ENCODE data around the gene KRTAP12-2.
"Not testable (repeated sequence)": the region's sequence is repeated elsewhere in the genome, so short reads cannot be mapped to it uniquely, and the experiment has no call there.

Gene KRTAP12-2

GRCh38 chr21:44656868-44657267 is 9.9 kb downstream of the KRTAP12-2 start:
- peaks cover 10% of the 10 kb centered on the region for H3K9me3 Mint-ChIP-seq
- peaks cover 6% of the 10 kb centered on the region for H3K27me3 Mint-ChIP-seq
- H3K4me3 Mint-ChIP-seq = no peak overlapping the region
- peaks cover 1% of the 10 kb centered on the region for H3K36me3 Mint-ChIP-seq
- H3K27ac Mint-ChIP-seq = no peak overlapping the region
- ATAC-seq (ENCODE audit: low read depth) (no peak), DNase-seq (ENCODE audit: low spot score in 2 of 2) (no peak)
- H3K4me1 Mint-ChIP-seq = peaks cover 7% of the 10 kb centered on the region

- Mint-ChIP-seq H3K27ac (no peak within 1 kb of the TSS), H3K4me1 (peaks cover 7% of the 10 kb centered on the region), H3K9me3 (peaks cover 8% of the 10 kb centered on the region), H3K27me3 (peaks cover 6% of the 10 kb centered on the region), H3K36me3 (peaks cover 1% of the 10 kb centered on the region), H3K4me3 (no peak within 1 kb of the TSS)
- ATAC-seq (ENCODE audit: low read depth) (no peak), DNase-seq (ENCODE audit: low spot score in 2 of 2) (no peak)
Observed at GRCh38 chr21:44654576-44655175, 12.1 kb downstream of the KRTAP12-2 start, which contains the start of gene KRTAP12-4. Gene KRTAP12-4 (minus strand): TSS chr21:44654659. CDS start chr21:44654614, 45 bp downstream.

- DNase-seq (ENCODE audit: low spot score in 2 of 2) = no peak
- Mint-ChIP-seq H3K9me3 (peaks cover 8% of the 10 kb centered on the region), H3K4me3 (no peak overlapping the region), H3K27me3 (peaks cover 7% of the 10 kb centered on the region), H3K27ac (no peak overlapping the region), H3K36me3 (peaks cover 1% of the 10 kb centered on the region), H3K4me1 (peaks cover 7% of the 10 kb centered on the region)
- no peak for ATAC-seq (ENCODE audit: low read depth)
Observed at GRCh38 chr21:44653656-44654575, 12.8 kb downstream of the KRTAP12-2 start.

- ATAC-seq (ENCODE audit: low read depth) = no peak
- Mint-ChIP-seq H3K36me3 (peaks cover 1% of the 10 kb centered on the region), H3K9me3 (peaks cover 8% of the 10 kb centered on the region), H3K4me1 (peaks cover 6% of the 10 kb centered on the region), H3K27me3 (peaks cover 7% of the 10 kb centered on the region), H3K4me3 (no peak overlapping the region), H3K27ac (no peak overlapping the region)
- DNase-seq (ENCODE audit: low spot score in 2 of 2) = no peak
Observed at GRCh38 chr21:44653123-44653522, 13.6 kb downstream of the KRTAP12-2 start.

GRCh38 chr21:44650973-44651675 is 15.6 kb downstream of the KRTAP12-2 start:
- DNase-seq (ENCODE audit: low spot score in 2 of 2) = no peak

GRCh38 chr21:44650265-44650972 is 16.3 kb downstream of the KRTAP12-2 start:
- Mint-ChIP-seq H3K4me3 (no peak overlapping the region), H3K4me1 (peaks cover 3% of the 10 kb centered on the region), H3K27ac (no peak overlapping the region), H3K9me3 (no peaks in the 10 kb centered on the region), H3K27me3 (peaks cover 11% of the 10 kb centered on the region), H3K36me3 (no peaks in the 10 kb centered on the region)
- no peak for ATAC-seq (ENCODE audit: low read depth)
- DNase-seq (ENCODE audit: low spot score in 2 of 2) = no peak

More at GRCh38 chr21:44650973-44651675, 15.6 kb downstream of the KRTAP12-2 start:
- Mint-ChIP-seq H3K9me3 (peaks cover under 1% of the 10 kb centered on the region), H3K27ac (no peak overlapping the region), H3K27me3 (peaks cover 11% of the 10 kb centered on the region), H3K4me1 (peaks cover 3% of the 10 kb centered on the region), H3K4me3 (no peak overlapping the region), H3K36me3 (no peaks in the 10 kb centered on the region)
- ATAC-seq (ENCODE audit: low read depth) = no peak

GRCh38 chr21:44649521-44650100 is 17.1 kb downstream of the KRTAP12-2 start:
- Mint-ChIP-seq H3K27ac (no peak overlapping the region), H3K4me3 (no peak overlapping the region), H3K9me3 (peaks cover 5% of the 10 kb centered on the region), H3K4me1 (peaks cover 3% of the 10 kb centered on the region), H3K27me3 (peaks cover 11% of the 10 kb centered on the region), H3K36me3 (no peaks in the 10 kb centered on the region)
- ATAC-seq (ENCODE audit: low read depth) = no peak
- no peak for DNase-seq (ENCODE audit: low spot score in 2 of 2)

- H3K4me3 Mint-ChIP-seq = no peak overlapping the region
- DNase-seq (ENCODE audit: low spot score in 2 of 2) (no peak), ATAC-seq (ENCODE audit: low read depth) (no peak)
- peaks cover 9% of the 10 kb centered on the region for H3K9me3 Mint-ChIP-seq
- peaks cover 11% of the 10 kb centered on the region for H3K27me3 Mint-ChIP-seq
- no peak overlapping the region for H3K27ac Mint-ChIP-seq
- peaks cover 3% of the 10 kb centered on the region for H3K4me1 Mint-ChIP-seq
- no peaks in the 10 kb centered on the region for H3K36me3 Mint-ChIP-seq
Observed at GRCh38 chr21:44648557-44649311, 18.0 kb downstream of the KRTAP12-2 start.

GRCh38 chr21:44647222-44647552 is 19.5 kb downstream of the KRTAP12-2 start:
- Mint-ChIP-seq H3K36me3 (no peaks in the 10 kb centered on the region), H3K27me3 (peaks cover 15% of the 10 kb centered on the region), H3K27ac (no peak overlapping the region), H3K4me1 (peaks cover 3% of the 10 kb centered on the region), H3K9me3 (peaks cover 16% of the 10 kb centered on the region), H3K4me3 (no peak overlapping the region)
- DNase-seq (ENCODE audit: low spot score in 2 of 2) (no peak), ATAC-seq (ENCODE audit: low read depth) (no peak)

GRCh38 chr21:44646366-44647221 is 20.1 kb downstream of the KRTAP12-2 start, which contains the start of gene KRTAP10-11:
Gene KRTAP10-11 (plus strand): TSS chr21:44646414. CDS start chr21:44646459, 45 bp downstream.
- H3K27ac Mint-ChIP-seq; ATAC-seq (ENCODE audit: low read depth); H3K4me1 Mint-ChIP-seq; H3K36me3 Mint-ChIP-seq; H3K4me3 Mint-ChIP-seq; DNase-seq (ENCODE audit: low spot score in 2 of 2): not testable (repeated sequence)
- H3K27me3 Mint-ChIP-seq = peaks cover 15% of the 10 kb centered on the region
- peaks cover 17% of the 10 kb centered on the region for H3K9me3 Mint-ChIP-seq

- no peak for ATAC-seq (ENCODE audit: low read depth)
- peaks cover 5% of the 10 kb centered on the region for H3K36me3 Mint-ChIP-seq
- peaks cover 3% of the 10 kb centered on the region for H3K4me1 Mint-ChIP-seq
- H3K9me3 Mint-ChIP-seq = peaks cover 23% of the 10 kb centered on the region
- H3K27me3 Mint-ChIP-seq = peaks cover 24% of the 10 kb centered on the region
- no peak overlapping the region for H3K4me3 Mint-ChIP-seq
- no peak overlapping the region for H3K27ac Mint-ChIP-seq
- DNase-seq (ENCODE audit: low spot score in 2 of 2) = no peak
Observed at GRCh38 chr21:44644878-44645277, 21.8 kb downstream of the KRTAP12-2 start.

- Mint-ChIP-seq H3K4me1 (peaks cover 3% of the 10 kb centered on the region), H3K4me3 (no peak overlapping the region), H3K27ac (no peak overlapping the region), H3K27me3 (peaks cover 27% of the 10 kb centered on the region), H3K9me3 (peaks cover 23% of the 10 kb centered on the region), H3K36me3 (peaks cover 5% of the 10 kb centered on the region)
- ATAC-seq (ENCODE audit: low read depth) = no peak
- no peak for DNase-seq (ENCODE audit: low spot score in 2 of 2)
Observed at GRCh38 chr21:44643741-44644310, 22.9 kb downstream of the KRTAP12-2 start.

Data from memory B cell (primary cell).